T1000 (cell line): ENCODE measurements around the gene SHB.

Experiments
- DNase-seq: peaks from one replicate; lab custom pipeline; 2025; ENCODE audit warnings: mixed read lengths; lab: John Stamatoyannopoulos, UW

The SHB gene

GRCh38 chr9:38008168-38009034, 60.6 kb downstream of the SHB start:
- DNase-seq = peak; percentile 65

GRCh38 chr9:38007016-38007415, 62.0 kb downstream of the SHB start:
- no peak for DNase-seq

GRCh38 chr9:38006163-38006562, 62.9 kb downstream of the SHB start:
- DNase-seq = no peak

GRCh38 chr9:38004809-38005560, 64.0 kb downstream of the SHB start:
- no peak for DNase-seq

- no peak for DNase-seq
Observed at GRCh38 chr9:38003946-38004808, 64.8 kb downstream of the SHB start.

- DNase-seq = no peak
Observed at GRCh38 chr9:38003230-38003629, 65.8 kb downstream of the SHB start.

GRCh38 chr9:38001430-38001829, 67.6 kb downstream of the SHB start:
- DNase-seq = no peak

- no peak for DNase-seq
Observed at GRCh38 chr9:38000735-38001134, 68.3 kb downstream of the SHB start.

GRCh38 chr9:38000332-38000731, 68.7 kb downstream of the SHB start:
- DNase-seq = no peak

- no peak for DNase-seq
Observed at GRCh38 chr9:37999588-38000189, 69.3 kb downstream of the SHB start.

- DNase-seq = no peak
Observed at GRCh38 chr9:37998881-37999587, 70.0 kb downstream of the SHB start.

GRCh38 chr9:37997636-37998374, 71.2 kb downstream of the SHB start:
- no peak for DNase-seq

- no peak for DNase-seq
Observed at GRCh38 chr9:37996819-37997217, 72.2 kb downstream of the SHB start.

GRCh38 chr9:37995961-37996818, 72.8 kb downstream of the SHB start:
- DNase-seq = no peak

GRCh38 chr9:37995348-37995737, 73.7 kb downstream of the SHB start:
- DNase-seq = no peak

- no peak for DNase-seq
Observed at GRCh38 chr9:37994639-37995347, 74.2 kb downstream of the SHB start.

- DNase-seq = no peak
Observed at GRCh38 chr9:37992924-37993349, 76.1 kb downstream of the SHB start.

- no peak for DNase-seq
Observed at GRCh38 chr9:37990404-37991015, 78.5 kb downstream of the SHB start.
